ENCODE measurements around the gene VPS54.
A peak's percentile ranks its signal among the peaks of the same experiment; 100 is the strongest.

- TF ChIP-seq EZH2 (IDR thresholded peaks at IDR 0.05) = no peak
- TF ChIP-seq REST (IDR thresholded peaks at IDR 0.05; ENCODE audit: low read depth) = no peak
- TF ChIP-seq ELF1 (IDR thresholded peaks at IDR 0.05; ENCODE audit: borderline replicate concordance, low read depth) = no peak
- TF ChIP-seq CEBPB (IDR thresholded peaks at IDR 0.05; ENCODE audit: low read depth) = no peak
- peak; percentile 38; the same call in 1 of the 2 replicates for TF ChIP-seq CBX3 (IDR thresholded peaks at IDR 0.05; ENCODE audit: low read depth)
- TF ChIP-seq, protein P1, sequence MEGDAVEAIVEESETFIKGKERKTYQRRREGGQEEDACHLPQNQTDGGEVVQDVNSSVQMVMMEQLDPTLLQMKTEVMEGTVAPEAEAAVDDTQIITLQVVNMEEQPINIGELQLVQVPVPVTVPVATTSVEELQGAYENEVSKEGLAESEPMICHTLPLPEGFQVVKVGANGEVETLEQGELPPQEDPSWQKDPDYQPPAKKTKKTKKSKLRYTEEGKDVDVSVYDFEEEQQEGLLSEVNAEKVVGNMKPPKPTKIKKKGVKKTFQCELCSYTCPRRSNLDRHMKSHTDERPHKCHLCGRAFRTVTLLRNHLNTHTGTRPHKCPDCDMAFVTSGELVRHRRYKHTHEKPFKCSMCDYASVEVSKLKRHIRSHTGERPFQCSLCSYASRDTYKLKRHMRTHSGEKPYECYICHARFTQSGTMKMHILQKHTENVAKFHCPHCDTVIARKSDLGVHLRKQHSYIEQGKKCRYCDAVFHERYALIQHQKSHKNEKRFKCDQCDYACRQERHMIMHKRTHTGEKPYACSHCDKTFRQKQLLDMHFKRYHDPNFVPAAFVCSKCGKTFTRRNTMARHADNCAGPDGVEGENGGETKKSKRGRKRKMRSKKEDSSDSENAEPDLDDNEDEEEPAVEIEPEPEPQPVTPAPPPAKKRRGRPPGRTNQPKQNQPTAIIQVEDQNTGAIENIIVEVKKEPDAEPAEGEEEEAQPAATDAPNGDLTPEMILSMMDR (IDR thresholded peaks at IDR 0.05 in 2 of 3, conservative IDR thresholded peaks at IDR 0.05 in 1 of 3; ENCODE audit: borderline replicate concordance in 1 of 3, insufficient read depth in 1 of 3, low read depth in 2 of 3, low read length in 2 of 3) = no peak
- TF ChIP-seq EGR1 (IDR thresholded peaks at IDR 0.05; ENCODE audit: low read depth) = no peak
- TF ChIP-seq POLR2A (IDR thresholded peaks at IDR 0.05; ENCODE audit: borderline replicate concordance, extremely low read depth, insufficient read depth, insufficient read length) = no peak
- no peak for TF ChIP-seq POLR2AphosphoS5 (IDR thresholded peaks at IDR 0.05; ENCODE audit: low read depth, low read length)
- TF ChIP-seq YY1 (IDR thresholded peaks at IDR 0.05; ENCODE audit: extremely low read depth, insufficient replicate concordance, low read depth, low read length) = no peak
- TF ChIP-seq, protein P2, sequence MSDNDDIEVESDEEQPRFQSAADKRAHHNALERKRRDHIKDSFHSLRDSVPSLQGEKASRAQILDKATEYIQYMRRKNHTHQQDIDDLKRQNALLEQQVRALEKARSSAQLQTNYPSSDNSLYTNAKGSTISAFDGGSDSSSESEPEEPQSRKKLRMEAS (IDR thresholded peaks at IDR 0.05) = no peak
- TF ChIP-seq SIN3A (IDR thresholded peaks at IDR 0.05; ENCODE audit: low read depth) = no peak
- no peak for TF ChIP-seq SP1 (IDR thresholded peaks at IDR 0.05; ENCODE audit: low read depth)
- no peak for TF ChIP-seq ZNF274 (IDR thresholded peaks at IDR 0.05; ENCODE audit: low read depth, low read length)
These were observed 116.2 kb downstream of the VPS54 start for GRCh38 chr2:63903003-63903402.
